Activated CD4-positive, alpha-beta T cell treated with anti-CD3 and anti-CD28 coated beads, Interleukin-2, Interleukin-6, amounts not matched to agents 100 ng/mL and 50 ng/mL, durations not matched to agents 16 hours and 8 hours (primary cell): ENCODE data around the gene JARID2.

Source experiments
- DNase-seq: peaks from one replicate; pipeline ENCODE4 v3.0.0-alpha.2; 2020

The JARID2 gene

DNA sequence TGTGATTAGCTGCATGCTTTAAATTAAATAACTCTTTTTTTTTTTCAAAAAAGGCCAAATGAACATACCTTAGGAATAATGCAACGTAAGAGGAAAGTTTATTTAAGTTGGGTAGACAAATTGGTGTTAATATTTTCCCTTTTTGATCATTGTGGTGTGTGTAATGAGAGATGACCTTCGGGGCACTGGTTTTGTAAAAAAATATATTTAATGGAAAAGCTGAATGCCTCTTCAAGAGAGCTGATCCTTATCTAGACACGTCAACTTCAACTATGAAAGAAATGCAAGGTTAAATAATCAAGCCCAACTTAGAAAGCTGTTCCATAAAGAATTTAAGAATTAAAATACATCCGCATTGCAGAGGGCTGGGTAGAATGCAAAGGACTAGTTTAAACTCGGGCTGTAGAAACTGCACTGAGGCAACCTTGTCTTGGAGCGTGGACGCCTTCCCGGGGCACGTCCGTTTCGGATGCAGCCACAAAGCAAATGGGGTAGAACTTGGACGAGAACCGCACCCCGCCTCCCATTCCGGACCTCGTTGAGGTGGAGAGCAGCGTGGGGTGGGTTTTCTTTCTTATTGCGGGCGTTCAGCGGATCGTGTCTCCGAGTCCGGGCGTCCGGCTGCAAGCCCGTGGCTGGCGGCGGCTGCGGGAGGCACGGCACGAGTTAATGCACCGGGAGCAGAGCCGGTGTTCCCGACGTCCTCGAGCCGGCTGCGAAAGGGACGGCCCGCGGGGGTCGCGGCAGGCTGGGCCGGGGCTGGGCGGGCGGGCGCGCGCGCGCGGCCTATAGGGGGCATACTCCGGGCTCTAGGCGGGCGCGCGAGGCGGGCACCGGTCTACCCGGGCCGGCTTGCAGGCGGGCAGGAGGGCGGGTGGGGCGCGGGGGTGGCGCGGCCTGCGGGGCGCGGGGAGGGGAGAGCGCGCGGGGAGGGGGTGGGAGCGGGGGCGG, 1.9 kb downstream of the JARID2 start:
- peak; percentile 69 for DNase-seq

DNA sequence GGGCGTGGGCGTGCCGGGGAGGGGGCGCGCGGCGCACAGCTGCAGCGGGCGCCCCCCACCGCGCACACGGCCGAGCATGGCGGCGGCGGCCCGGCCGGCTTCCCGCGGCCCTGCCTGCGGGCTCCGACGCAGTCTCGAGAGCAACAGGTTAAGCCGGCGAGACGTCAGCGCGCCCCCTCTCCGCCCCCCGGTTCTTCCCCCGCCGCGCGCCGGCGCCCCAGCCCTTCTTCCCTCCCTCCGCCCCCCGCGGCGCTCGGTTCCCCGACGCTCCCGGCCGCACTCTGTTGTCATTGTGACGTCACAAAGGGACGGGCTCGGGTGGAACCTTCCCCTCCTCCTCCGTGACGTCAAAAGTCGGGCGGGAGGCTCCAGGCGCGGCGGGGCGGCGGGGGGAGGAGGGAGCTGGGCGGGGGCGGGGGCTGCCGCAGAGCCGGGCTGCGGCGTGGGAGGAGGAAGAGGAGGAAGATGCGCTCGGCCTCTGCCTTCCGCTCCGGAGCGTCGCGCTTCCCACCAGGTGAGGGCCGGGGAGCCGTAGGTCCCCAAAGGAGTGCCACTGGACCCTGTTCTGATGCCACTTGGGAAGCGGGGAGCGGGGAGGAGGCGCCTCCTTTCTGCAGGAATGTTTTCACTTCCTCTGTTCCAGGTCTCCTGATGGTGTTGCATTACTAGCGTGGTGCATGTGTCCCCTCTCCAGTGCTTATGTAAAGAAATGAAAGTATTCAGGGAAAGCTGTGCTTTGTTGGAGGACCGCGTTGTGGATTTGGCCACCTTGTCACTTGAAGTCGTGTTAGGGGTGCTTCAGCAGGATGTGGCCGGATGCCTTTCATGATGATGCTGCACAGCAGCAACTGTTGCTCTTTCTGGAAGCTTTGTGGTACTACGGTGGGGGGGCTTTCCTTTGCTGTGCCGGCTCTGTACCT, 2.8 kb downstream of the JARID2 start:
- DNase-seq, result peak; percentile 99

DNA sequence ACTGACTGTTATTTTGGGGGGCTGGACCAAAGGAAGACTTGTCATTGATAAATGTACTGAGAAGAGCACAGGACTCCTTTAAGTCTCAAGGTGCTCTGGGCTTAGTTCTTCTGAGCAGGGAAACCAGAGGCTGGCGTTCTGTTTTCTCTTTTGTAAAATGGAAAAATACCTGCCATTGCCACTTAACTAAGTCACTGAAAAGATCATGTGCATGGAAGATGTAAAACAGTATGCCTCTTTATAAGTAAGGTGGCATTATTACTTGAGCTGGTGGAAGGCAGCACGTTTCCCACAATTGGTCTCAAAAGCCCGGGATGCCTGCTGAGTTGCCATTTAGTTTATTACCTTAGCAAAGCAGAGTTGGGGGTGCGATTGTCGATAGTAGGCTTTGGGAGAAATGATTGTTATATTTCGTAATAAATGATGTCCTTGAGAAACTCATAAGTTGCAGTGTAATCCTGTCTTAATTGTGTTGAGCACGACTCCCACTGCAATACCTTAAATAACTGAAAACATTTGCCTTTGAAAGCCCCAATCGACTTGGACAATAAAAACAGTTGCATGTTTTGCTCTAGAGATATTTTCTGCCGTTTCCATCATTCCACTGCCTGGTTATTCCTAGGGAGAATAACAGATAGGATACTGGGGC, 3.6 kb downstream of the JARID2 start:
- no peak for DNase-seq

DNA sequence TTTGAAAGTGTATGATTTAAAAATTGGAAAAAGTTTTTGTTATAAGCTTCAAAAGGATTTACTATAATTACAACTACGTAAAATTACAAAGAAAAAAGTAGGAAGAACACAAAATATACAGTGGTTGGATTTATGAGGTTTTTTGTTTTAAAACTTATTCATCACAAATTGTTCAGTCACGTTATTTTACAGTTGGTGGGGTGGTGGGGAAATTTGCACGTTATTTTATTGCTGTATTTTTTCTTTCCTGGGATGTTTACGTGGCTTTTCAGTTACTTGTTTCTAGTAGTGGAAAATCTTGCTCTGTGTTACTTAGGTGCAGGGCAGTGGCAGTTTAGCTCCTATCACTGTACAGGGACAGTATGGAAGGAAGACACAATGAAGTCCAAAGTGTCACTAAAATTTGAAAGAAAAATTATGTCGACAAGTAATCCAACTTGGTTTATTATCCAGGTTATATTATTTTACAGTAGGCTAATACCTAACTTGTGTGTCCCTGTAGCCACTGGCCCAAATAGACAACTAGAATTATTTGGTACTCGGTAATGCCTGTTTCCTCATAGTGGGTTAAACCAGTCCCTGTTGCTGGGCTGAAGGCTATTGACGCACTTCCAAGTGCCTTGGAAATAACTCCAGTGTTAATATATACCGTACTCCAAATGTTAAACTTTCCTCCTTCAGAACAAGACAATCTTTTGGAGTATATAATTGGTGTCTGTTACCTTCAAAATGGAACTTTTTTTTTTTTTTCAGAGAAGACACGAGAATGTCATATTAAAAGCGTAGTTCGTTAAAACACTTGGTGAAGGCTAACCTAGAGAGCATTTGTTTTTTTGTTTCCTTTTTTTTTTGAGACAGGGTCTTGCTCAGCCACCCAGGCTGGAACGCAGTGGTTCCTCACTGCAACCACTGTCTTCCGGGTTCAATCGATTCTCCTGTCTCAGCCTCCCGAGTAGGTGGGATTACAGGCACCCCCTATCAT, 4.6 kb downstream of the JARID2 start:
- no peak for DNase-seq

DNA sequence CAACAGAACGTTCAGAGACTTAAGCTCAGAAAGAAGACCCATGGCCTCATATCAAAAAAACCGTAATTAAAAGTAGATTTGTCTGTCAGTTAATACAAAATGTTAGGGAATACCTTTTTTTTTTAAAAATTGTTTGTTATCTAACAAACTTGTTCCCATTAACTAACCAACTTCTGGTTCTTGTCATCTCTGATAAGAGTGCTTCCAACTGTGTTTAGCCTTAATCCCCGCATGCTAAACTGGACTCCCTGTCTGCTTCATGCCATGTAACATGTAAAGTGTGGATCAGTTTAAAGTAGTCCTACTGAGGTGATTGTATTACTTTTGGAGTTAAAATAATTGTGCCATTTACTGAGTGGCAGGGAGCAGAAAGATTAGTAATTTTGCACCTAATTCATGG, 6.3 kb downstream of the JARID2 start:
- no peak for DNase-seq

DNA sequence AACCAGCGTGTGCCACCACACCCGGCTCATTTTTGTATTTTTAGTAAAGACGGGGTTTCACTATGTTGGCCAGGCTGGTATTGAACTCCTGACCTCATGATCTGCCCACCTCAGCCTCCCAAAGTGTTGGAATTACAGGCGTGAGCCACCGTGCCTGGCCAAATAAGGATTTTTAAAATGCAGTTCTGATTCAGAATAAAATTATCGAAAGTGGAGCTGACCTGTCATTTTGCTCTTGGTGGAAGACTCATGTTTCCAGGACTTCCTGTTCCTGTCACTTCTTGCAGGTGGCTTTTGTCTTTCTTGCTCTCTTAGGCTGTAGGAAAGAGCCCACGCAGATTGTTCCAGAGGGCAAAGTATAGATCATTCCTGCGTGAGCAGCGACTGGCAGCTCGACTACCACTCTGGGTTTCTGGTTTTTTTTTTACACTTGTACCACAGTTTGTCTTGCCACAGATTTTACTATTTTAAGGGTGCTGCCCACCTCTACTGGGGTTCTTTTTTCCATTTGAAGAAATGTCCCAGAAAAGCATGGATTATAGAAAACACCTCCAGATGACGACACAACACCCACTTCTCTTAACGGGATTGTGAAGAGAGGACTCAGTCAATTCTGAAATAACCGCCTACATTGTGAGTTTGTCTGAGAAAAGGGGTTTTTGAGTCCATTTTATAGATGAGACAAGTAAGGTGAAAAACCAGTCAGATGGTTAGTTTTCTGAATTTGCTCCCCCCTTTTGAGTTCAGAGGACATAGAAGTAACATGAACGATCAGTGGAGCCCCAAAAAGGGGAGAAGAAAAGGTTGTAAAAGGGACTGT, 7.5 kb downstream of the JARID2 start:
- DNase-seq, result peak; percentile 60

DNA sequence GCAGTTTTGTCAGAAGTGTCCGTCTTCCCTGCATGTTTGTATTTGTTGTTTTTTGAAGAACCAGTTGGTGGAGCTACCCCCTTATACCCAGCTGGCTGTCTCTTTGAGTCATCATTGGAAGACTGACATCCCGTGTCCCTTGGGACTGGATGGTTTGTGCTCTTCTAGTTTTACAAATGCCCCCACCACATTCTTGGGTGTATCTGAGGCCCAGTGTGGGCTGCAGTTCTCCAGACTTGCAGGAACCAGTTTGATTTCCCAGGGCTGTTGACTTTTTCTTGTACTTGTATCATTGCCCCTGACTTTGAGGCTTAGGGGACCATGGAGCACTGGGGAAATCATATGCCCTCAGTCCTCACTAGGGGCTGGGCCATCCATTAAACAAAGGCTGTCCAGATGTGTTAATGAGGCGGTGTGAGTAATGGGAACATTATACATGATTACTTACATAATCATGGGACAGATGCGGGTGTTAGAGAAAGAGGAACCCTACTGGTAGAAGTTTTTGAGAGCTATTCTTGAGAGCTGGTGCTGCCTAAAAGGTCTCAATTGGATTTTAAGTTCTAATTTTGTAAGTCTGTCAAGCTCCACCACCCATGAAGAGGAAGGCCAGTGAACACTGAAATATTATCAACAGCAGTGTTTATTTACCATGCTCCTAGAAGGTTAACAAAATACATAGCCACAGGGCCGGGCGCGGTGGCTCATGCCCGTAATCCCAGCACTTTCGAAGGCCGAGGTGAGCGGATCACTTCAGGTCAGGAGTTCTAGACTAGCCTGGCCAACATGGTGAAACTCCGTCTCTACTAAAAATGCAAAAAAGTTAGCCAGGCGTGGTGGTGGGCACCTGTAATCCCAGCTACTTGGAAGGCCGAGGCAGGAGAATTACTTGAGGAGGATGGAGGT, 8.5 kb downstream of the JARID2 start:
- DNase-seq, result no peak

DNA sequence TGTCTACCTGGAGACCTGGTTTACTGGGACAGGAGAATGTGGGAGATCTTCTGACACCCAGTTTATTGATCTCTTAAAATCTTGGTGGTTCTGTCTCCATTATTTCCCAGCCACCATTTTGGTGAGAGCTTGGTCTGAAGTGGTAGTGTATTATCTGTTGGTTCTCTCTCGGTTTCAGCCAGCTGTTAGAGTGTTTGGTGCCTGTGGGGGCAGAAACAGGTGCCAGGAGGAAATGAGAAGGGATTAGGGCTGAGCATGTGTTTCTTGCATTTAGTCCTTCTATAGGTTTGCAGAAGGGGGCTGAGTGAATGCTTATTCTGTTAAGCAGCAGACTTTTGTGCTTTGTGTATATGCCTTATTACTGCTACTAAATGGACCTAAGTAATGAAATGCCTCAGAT, 9.6 kb downstream of the JARID2 start:
- peak; percentile 58 for DNase-seq

DNA sequence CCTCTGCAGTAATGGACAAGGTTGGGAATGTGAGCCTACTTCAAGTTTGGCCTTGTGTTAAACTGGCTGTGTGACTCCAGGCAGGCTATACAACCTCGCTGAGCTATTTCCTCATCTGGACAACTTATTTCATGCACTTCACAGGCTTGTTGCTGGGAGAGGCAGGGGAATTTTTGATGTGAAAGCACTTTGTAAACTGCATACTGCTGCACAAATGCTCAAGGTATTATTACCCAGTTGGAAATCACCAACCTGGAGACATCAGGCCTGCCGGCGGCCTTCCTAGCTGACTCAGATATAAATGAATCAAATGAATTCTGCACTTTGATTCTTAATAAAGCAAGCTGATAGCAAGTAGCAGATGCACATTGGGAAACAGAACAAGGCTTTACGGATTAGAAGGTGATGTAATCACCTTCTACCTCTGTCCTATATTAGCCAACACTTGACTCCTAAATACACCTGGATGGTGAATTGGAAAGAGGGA, 10.1 kb downstream of the JARID2 start:
- no peak for DNase-seq

DNA sequence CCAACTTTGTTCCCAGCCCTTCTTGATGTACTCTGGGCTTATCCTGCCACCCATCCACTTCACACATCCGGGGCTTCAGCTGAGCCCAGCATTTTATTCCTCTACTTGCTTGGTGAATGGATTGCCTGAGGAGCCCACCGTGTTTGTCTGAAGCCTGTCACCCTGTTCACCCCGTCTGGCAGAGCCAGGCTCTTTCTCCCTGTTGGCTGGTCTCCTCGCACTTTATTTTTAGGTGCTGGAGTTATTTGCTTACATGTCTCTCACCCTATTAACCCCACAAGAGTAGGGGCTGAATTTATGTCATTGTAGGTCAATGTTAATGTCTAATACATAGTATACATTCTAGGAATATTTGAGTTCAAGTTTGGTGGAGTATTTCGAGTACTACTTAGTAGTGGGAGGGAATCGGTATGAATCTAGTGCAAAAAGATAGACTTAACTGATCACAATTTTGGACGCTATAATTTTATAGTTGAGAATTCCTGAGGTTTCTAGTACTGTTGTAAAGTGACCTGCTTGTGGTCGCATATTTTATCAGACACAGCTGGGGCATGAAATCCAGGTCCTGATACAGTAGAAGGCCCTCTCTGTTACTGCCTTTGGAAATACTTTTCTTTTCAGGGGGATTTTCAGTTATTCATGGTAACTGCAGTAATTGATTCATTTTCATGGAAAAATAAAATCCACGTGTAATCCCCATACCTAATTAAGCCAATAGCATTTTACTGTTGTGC, 10.8 kb downstream of the JARID2 start:
- DNase-seq, result no peak

DNA sequence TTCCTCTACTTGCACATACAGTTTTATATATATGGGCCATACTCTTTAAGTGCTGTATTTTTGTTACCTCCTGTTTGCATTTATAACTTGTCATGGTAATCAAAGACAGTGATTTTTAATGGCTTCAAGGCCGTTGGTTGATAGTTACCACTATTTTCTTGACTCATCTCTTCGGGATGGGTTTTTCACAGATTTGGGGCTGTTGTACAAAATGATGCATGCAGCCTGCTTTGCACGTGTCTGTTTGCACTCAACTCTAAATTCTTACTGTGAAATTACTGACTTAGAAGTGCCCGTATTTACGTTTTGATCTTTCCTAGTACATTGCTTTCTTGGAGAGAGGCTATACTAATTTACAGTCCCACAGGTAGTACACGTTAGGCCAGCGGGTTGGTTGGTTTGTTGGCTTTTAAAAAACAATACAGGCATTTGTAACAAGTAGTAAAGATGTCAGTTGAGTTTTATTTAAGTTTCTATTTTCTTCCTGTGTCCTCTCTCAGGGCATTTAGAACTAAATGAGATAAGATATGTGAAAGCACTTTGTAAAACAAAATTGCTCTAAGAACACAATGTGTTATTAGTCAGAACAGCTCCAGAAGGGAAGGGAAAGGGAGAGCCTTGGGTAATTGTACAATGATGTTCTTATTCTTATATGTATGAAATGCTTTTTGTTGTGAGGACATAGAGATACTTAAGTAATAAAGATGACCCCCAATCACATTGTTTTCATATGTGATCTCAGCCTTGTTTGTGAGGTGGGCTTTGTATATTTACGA, 11.7 kb downstream of the JARID2 start:
- DNase-seq, result no peak

DNA sequence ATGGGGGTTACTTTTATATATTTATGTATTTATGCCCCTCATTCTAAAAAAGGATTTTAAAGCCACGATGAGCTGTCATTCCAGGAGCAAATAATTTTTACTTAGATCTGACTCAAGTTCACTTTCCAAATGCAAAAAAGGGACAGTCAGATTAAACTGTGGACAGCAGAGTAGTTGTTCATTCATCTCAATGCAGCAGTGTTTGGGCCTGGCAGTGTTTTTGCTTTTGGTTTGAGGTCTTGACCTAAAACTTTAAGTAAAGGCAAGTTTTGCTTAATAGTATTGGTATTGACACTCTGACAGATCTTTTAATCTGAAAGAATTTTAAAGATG, 13.9 kb downstream of the JARID2 start:
- DNase-seq, result no peak

DNA sequence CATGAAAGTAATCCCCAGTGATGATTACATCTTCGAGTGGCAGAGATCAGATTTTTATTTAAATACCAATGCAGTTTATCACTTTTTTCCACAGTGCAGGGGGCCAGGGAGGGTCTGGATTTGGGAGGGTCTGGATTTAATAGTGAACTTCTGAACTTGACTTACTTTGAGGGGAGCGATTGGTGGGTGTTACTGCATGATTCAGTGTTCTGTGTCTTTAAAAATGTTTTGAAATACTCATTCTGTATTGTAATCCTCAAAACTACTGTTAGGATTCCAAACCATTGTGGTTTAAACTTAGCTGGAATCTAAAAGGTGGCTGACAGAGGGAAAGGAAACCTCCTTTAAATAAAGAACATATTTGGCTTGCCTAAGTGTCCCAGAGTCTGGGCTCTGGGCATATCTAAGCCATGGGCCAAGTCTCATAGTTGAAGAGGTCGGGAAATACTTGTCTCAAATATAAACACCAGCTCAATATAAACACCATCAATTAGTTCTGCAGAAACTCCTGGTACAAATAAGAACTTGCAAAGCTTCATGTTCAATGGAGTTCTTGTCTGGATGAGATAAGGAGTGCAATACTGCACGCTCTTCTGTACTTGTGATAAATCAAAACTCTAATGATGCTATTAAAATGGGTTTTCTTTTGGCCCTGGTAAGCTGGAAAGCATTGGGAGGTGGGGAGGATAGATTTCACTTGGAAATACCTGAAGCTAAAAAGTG, 14.4 kb downstream of the JARID2 start:
- DNase-seq, result no peak

DNA sequence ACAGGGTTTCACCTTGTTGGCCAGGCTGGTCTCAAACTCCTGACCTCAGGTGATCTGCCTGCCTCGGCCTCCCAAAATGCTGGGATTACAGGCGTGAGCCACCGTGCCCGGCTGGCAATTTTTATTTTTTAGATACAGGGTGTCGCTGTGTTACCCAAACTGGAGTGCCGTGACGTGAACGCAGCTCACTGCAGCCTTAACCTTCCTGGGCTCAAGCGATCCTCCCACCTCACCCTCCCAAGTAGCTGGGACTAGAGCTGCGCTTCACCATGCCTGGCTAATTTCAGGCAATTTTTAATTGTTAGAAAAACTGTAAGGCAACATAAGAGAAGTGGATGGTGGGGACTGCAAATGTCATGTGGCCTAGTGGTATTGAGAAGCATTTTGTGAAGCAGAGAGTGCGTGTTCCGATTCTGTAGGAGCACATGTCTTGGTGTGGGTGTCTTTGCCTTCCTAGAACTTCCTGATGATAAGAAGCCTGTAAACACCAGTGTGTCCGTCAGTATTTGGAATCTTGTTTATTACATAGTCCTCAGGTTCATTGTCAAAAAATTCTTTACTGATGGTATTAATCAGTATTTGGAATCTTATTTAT, 18.0 kb downstream of the JARID2 start:
- DNase-seq, result no peak

DNA sequence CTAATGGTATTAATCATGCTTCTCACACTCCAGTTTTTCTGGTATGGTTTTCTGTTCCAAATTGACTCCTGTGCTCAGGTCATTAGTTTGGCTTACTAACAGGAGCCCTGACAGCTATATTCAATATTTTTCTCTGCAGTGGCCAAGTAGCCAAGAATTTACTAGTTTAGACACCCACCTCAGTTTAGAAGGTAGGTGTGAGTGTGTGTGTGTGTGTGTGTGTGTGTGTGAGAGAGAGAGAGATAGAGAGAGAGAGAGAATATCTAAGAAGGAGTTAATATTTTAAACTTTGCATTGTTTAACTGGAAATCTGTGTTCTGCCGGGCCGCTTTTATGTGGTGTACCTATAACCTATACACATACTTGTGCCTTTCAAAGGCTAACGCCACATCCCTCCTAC, 18.5 kb downstream of the JARID2 start:
- DNase-seq, result no peak

DNA sequence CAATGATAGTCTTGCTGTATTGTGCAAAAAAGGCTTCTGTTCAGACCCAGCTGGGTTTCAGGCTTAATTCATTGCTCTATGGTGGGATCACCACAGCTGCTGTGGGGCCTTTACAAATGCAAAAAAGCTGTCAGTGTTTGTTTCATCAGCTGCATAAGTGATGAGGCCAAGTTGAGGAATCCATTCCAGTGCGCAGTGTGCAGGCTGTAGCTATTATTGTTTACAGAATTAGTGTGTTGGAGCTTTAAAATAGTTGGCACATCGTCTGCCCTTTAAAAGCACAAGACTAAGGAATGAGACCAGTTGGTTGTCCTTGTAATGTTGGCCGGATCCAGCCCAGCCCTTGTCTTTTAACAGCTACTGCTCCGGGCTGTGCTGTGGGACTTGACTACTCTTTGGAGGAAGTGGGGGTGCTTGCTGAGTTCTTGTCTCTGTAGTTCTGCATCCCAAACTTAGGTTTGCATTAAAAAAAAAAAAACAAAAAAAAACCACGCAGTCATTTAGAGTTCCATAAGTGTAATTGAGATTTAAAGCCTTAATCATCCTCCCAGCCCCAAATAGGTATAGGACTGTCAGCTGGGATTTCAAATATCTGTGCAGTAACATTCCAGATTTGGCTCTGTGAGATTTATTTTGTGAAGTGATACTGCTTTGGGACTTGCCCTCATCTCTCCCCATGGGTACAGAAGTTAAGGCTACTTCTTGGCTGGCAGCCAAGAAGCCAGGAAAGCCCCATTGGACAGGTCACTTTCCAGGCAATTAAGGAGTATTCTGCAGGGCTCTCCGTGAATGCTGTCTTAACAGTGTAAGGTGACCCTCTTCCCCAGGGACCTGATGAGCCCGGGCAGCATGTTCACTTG, 19.3 kb downstream of the JARID2 start:
- no peak for DNase-seq
